Measurements from ENCODE around the gene NLN.

The NLN gene

DNA sequence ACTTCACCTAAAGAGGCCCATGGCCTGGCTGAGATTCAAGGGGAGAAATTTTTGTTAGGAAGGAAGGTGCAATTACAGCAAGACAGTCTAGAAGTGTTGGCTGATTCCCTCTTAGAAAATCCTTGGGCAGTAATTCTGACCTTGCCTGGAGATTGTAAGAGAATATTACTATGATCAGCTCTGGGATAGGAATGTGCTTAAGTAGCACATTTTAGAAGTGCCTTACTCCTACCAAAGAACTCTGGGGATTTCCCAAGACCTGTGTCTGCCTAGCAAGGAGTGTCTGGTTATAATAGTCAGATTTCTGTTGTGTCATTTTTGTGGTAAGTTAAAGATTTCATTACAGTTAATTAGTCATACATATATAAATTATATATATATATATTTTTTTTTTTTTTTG, 52.3 kb downstream of the NLN start:
- Histone ChIP-seq H3K9me3 (ENCODE audit: control insufficient read depth, insufficient read depth, low read length) (no peaks in the 10 kb centered on the region), H3K27me3 (ENCODE audit: control insufficient read depth, low read length) (no peaks in the 10 kb centered on the region), H3K27ac (ENCODE audit: low read depth, low read length) (no peak overlapping the region), H3K4me3 (ENCODE audit: low read length) (no peak overlapping the region), H3K4me2 (ENCODE audit: low read length) (no peak overlapping the region), H3F3A (ENCODE audit: control insufficient read depth, insufficient read depth) (no peaks in the 10 kb centered on the region), H3K9me2 (replicated peaks; ENCODE audit: control insufficient read depth, low read length) (no peaks in the 10 kb centered on the region), H4K20me1 (ENCODE audit: control insufficient read depth, insufficient read depth, low read depth, low read length) (no peaks in the 10 kb centered on the region), H3K4me1 (ENCODE audit: control insufficient read depth, low read length) (no peaks in the 10 kb centered on the region), H3K36me3 (ENCODE audit: control insufficient read depth, low read length) (peaks cover under 1% of the 10 kb centered on the region; the same call in 1 of the 2 replicates), H3K79me2 (ENCODE audit: control insufficient read depth, low read length) (no peaks in the 10 kb centered on the region)
- no peak for TF ChIP-seq EZH2phosphoT487 (IDR thresholded peaks at IDR 0.05; ENCODE audit: borderline replicate concordance, low read length)
- TF ChIP-seq, protein P1, sequence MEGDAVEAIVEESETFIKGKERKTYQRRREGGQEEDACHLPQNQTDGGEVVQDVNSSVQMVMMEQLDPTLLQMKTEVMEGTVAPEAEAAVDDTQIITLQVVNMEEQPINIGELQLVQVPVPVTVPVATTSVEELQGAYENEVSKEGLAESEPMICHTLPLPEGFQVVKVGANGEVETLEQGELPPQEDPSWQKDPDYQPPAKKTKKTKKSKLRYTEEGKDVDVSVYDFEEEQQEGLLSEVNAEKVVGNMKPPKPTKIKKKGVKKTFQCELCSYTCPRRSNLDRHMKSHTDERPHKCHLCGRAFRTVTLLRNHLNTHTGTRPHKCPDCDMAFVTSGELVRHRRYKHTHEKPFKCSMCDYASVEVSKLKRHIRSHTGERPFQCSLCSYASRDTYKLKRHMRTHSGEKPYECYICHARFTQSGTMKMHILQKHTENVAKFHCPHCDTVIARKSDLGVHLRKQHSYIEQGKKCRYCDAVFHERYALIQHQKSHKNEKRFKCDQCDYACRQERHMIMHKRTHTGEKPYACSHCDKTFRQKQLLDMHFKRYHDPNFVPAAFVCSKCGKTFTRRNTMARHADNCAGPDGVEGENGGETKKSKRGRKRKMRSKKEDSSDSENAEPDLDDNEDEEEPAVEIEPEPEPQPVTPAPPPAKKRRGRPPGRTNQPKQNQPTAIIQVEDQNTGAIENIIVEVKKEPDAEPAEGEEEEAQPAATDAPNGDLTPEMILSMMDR (IDR thresholded peaks at IDR 0.05; ENCODE audit: low read depth, low read length, poor library complexity, severe bottlenecking) = no peak

DNA sequence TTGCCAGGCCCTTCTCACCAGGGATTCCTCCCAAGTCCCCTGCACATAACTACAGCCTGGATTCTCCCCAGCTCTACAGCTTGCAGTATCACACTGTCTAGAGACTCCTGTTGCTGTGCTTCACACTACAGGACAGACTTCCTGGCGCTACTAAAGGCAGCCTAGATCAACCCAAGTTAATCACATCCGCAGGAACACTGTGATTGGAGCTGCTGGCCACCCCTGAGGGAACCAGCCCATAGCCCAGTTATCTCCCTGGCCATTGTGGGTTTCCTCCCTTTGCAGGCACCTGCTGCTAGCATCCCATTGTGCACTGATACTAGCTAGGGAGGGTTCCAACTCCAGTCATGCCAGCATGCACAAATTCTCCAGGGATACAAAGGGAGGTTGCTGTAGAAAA, 53.5 kb downstream of the NLN start:
- Histone ChIP-seq H4K20me1 (ENCODE audit: control insufficient read depth, insufficient read depth, low read depth, low read length) (no peaks in the 10 kb centered on the region), H3K27me3 (ENCODE audit: control insufficient read depth, low read length) (no peaks in the 10 kb centered on the region), H3F3A (ENCODE audit: control insufficient read depth, insufficient read depth) (no peaks in the 10 kb centered on the region), H3K36me3 (ENCODE audit: control insufficient read depth, low read length) (peaks cover 7% of the 10 kb centered on the region), H3K9me2 (replicated peaks; ENCODE audit: control insufficient read depth, low read length) (no peaks in the 10 kb centered on the region), H3K4me3 (ENCODE audit: low read length) (no peak overlapping the region), H3K27ac (ENCODE audit: low read depth, low read length) (no peak overlapping the region), H3K4me2 (ENCODE audit: low read length) (no peak overlapping the region), H3K4me1 (ENCODE audit: control insufficient read depth, low read length) (no peaks in the 10 kb centered on the region), H3K79me2 (ENCODE audit: control insufficient read depth, low read length) (no peaks in the 10 kb centered on the region), H3K9me3 (ENCODE audit: control insufficient read depth, insufficient read depth, low read length) (no peaks in the 10 kb centered on the region)
- TF ChIP-seq EZH2phosphoT487 (IDR thresholded peaks at IDR 0.05; ENCODE audit: borderline replicate concordance, low read length) = no peak
- TF ChIP-seq, protein P1 (IDR thresholded peaks at IDR 0.05; ENCODE audit: low read depth, low read length, poor library complexity, severe bottlenecking) = no peak

DNA sequence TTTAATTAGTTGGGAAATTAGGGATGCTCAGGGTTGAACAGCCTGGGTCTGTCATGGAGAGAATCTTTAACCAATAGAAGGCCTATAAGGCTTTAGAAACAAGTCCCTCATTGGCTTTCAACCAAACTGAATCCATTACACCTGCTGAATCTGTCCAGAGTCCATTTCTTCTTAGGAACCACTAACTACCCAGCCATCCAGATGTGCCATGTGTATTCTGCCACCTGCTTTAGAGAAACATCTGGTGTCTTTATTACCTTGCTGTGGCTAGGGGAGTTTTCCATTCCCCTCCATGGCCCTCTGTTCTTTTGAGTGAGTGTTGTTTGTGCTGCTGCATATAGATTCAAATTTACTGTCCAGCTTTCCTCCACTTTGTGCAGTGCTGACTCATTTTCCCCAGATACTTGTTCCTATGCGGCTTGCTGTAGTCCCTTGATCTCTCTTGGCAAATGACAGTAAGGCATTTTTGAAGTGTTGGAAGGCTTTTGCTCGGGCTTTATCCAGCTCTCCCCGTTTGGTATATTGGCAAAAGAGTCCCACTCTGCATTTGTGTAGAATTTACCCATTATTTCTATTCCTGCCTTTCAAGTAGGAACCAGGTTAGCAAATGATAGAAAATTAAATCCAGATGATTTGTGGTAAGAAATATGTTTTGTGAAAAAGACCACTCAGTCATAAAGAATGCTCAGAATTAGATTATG, 54.6 kb downstream of the NLN start:
- no peak overlapping the region for H3K27ac ChIP-seq (ENCODE audit: low read depth, low read length)

More for the DNA sequence above, 54.6 kb downstream of the NLN start:
- H3K36me3 ChIP-seq (ENCODE audit: control insufficient read depth, low read length) = peaks cover 14% of the 10 kb centered on the region
- H3K9me3 ChIP-seq (ENCODE audit: control insufficient read depth, insufficient read depth, low read length) = no peaks in the 10 kb centered on the region
- H3K4me2 ChIP-seq (ENCODE audit: low read length) = no peak overlapping the region
- H3K4me1 ChIP-seq (ENCODE audit: control insufficient read depth, low read length) = no peaks in the 10 kb centered on the region
- H3K9me2 ChIP-seq (replicated peaks; ENCODE audit: control insufficient read depth, low read length) = no peaks in the 10 kb centered on the region
- H3K79me2 ChIP-seq (ENCODE audit: control insufficient read depth, low read length) = no peaks in the 10 kb centered on the region
- no peaks in the 10 kb centered on the region for H4K20me1 ChIP-seq (ENCODE audit: control insufficient read depth, insufficient read depth, low read depth, low read length)
- H3K4me3 ChIP-seq (ENCODE audit: low read length) = no peak overlapping the region
- no peaks in the 10 kb centered on the region for H3K27me3 ChIP-seq (ENCODE audit: control insufficient read depth, low read length)
- TF ChIP-seq, protein P1 (IDR thresholded peaks at IDR 0.05; ENCODE audit: low read depth, low read length, poor library complexity, severe bottlenecking) = no peak
- TF ChIP-seq EZH2phosphoT487 (IDR thresholded peaks at IDR 0.05; ENCODE audit: borderline replicate concordance, low read length) = no peak
- H3F3A ChIP-seq (ENCODE audit: control insufficient read depth, insufficient read depth) = no peaks in the 10 kb centered on the region

Measured in DOHH2 (cell line).